Measurements from ENCODE around the gene IFITM1.
A peak's percentile ranks its signal among the peaks of the same experiment; 100 is the strongest.
"Not testable (repeated sequence)": the region's sequence is repeated elsewhere in the genome, so short reads cannot be mapped to it uniquely, and the experiment has no call there.

The IFITM1 gene

DNA sequence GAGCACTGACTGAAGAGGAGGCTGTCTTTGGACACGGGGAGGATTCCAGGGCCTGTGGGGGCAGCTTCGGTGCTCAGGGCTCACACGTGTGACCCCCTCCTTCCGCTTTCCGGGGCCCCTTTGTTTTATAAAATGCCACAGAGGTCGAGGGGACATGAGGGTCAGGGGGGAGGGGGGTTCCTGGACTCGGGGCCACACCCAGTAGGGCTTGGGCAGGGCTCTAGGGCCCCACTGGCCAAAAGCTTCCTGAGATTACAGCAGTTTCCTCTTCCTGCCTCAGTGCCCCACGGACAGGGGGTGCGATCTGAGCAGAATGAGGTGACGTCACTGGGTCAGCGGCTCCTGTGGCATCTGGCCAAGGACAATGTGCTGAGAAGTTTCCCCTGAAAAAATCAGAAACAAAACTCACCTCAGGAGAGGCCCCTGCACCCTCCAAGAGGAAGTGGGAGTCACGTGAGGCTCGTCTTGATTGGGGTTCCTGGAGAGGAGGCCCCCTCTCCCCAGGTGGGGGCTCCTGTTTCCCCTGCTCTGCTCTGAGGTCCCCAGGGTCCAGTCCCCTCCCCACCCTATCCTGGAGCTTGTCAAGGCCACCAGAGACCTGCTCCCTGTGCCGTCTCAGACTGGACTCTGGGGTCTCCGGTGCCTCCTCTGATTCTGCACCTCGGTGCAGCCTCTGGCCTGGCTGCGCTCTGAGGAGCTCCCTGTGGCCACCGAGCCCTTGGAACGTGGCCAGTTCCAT is 13.2 kb downstream of the IFITM1 start:
- Histone ChIP-seq H3K79me2 (ENCODE audit: control insufficient read depth, insufficient read depth, low read length) (no peaks in the 10 kb centered on the region), H2BK5ac (ENCODE audit: low read length) (peak overlapping the region; percentile 13), H3K4ac (ENCODE audit: low read depth, low read length) (peak overlapping the region; percentile 81), H3K4me1 (ENCODE audit: control insufficient read depth, low read depth, low read length) (peaks cover 5% of the 10 kb centered on the region), H2BK120ac (ENCODE audit: low read depth, low read length) (peak overlapping the region; percentile 2), H3K4me2 (ENCODE audit: low read length) (no peak overlapping the region), H3K18ac (ENCODE audit: low read length) (peak overlapping the region; percentile 65), H3K56ac (ENCODE audit: low read length) (peak overlapping the region; percentile 76), H2BK15ac (replicated peaks; ENCODE audit: low read depth) (no peak overlapping the region), H3K27ac (ENCODE audit: low read depth, low read length) (no peak overlapping the region), H3K79me1 (ENCODE audit: low read length) (no peaks in the 10 kb centered on the region), H2AK5ac (ENCODE audit: low read length) (no peak overlapping the region), H4K8ac (ENCODE audit: low read depth, low read length) (no peak overlapping the region), H3K9ac (ENCODE audit: low read length) (peak overlapping the region; percentile 6), H3K27me3 (ENCODE audit: insufficient read depth, low read length, poor library complexity) (no peaks in the 10 kb centered on the region), H4K5ac (ENCODE audit: low read length) (no peak overlapping the region), H3K23ac (ENCODE audit: low read length) (no peak overlapping the region), H3K4me3 (ENCODE audit: low read length) (no peak overlapping the region), H3K36me3 (ENCODE audit: control insufficient read depth, insufficient read depth, low read length) (no peaks in the 10 kb centered on the region)
- no peak for DNase-seq
- WGBS (ENCODE audit: extremely low coverage, insufficient coverage, low lambda C conversion rate): no CpG with 5 or more reads among the region's 19 CpGs

DNA sequence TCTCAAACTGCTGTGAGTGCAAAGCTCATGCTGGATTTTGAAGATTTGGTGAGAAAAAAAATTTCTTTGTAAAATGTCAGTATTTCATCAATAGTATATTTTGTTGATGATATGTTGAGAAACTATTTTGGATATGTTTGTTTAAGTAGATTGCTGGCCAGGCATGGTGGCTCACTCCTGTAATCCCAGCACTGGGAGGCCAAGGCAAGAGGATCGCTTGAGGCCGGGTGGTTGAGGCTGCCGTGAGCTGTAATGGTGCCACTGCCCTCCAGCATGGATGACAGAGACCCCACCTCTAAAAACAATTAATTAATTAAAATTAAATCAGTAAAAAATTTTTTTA is 13.7 kb downstream of the IFITM1 start:
- no peak overlapping the region for H3K9ac ChIP-seq (ENCODE audit: low read length)
- no peak overlapping the region for H3K18ac ChIP-seq (ENCODE audit: low read length)
- H3K27ac ChIP-seq (ENCODE audit: low read depth, low read length): no peak overlapping the region
- no peak overlapping the region for H2AK5ac ChIP-seq (ENCODE audit: low read length)
- peaks cover 5% of the 10 kb centered on the region for H3K4me1 ChIP-seq (ENCODE audit: control insufficient read depth, low read depth, low read length)
- H3K4ac ChIP-seq (ENCODE audit: low read depth, low read length): no peak overlapping the region
- H3K4me3 ChIP-seq (ENCODE audit: low read length): no peak overlapping the region
- H3K79me2 ChIP-seq (ENCODE audit: control insufficient read depth, insufficient read depth, low read length): no peaks in the 10 kb centered on the region
- H4K8ac ChIP-seq (ENCODE audit: low read depth, low read length): no peak overlapping the region
- no peak overlapping the region for H3K23ac ChIP-seq (ENCODE audit: low read length)
- H3K56ac ChIP-seq (ENCODE audit: low read length): no peak overlapping the region
- DNase-seq: no peak
- no peak overlapping the region for H4K5ac ChIP-seq (ENCODE audit: low read length)
- H3K36me3 ChIP-seq (ENCODE audit: control insufficient read depth, insufficient read depth, low read length): no peaks in the 10 kb centered on the region
- H2BK15ac ChIP-seq (replicated peaks; ENCODE audit: low read depth): no peak overlapping the region
- H2BK120ac ChIP-seq (ENCODE audit: low read depth, low read length): no peak overlapping the region
- H3K79me1 ChIP-seq (ENCODE audit: low read length): no peaks in the 10 kb centered on the region
- H3K4me2 ChIP-seq (ENCODE audit: low read length): no peak overlapping the region
- H3K27me3 ChIP-seq (ENCODE audit: insufficient read depth, low read length, poor library complexity): no peaks in the 10 kb centered on the region
- H2BK5ac ChIP-seq (ENCODE audit: low read length): no peak overlapping the region
- WGBS (ENCODE audit: extremely low coverage, insufficient coverage, low lambda C conversion rate): no CpG with 5 or more reads among the region's 3 CpGs

DNA sequence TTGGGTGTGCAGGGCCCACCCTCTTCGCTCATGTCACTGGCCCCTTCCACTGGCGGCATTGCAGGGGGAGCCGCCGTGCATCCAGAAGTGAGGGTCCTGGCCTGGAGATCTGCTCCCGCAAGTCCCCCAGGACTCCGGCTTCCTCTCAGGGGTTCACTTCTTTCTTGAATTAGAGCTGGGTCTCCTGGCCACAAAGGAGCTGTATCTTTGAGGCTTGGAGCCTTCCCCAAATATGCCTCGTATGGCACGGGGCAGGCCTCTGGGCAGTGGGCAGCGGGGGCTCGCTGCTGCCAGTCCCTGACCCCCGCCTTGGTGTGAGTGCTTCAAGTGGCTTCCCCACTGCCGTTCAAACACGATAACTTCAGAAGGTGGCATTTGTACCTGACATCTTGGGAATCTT is 14.2 kb downstream of the IFITM1 start:
- Histone ChIP-seq H3K79me1 (ENCODE audit: low read length) (no peaks in the 10 kb centered on the region), H3K36me3 (ENCODE audit: control insufficient read depth, insufficient read depth, low read length) (no peaks in the 10 kb centered on the region), H4K8ac (ENCODE audit: low read depth, low read length) (no peak overlapping the region), H4K5ac (ENCODE audit: low read length) (no peak overlapping the region), H3K4me2 (ENCODE audit: low read length) (no peak overlapping the region), H2AK5ac (ENCODE audit: low read length) (no peak overlapping the region), H3K27ac (ENCODE audit: low read depth, low read length) (no peak overlapping the region), H3K4ac (ENCODE audit: low read depth, low read length) (no peak overlapping the region), H3K9ac (ENCODE audit: low read length) (no peak overlapping the region), H2BK5ac (ENCODE audit: low read length) (no peak overlapping the region), H3K56ac (ENCODE audit: low read length) (no peak overlapping the region), H2BK120ac (ENCODE audit: low read depth, low read length) (no peak overlapping the region), H3K18ac (ENCODE audit: low read length) (no peak overlapping the region), H3K23ac (ENCODE audit: low read length) (no peak overlapping the region), H3K79me2 (ENCODE audit: control insufficient read depth, insufficient read depth, low read length) (no peaks in the 10 kb centered on the region), H2BK15ac (replicated peaks; ENCODE audit: low read depth) (no peak overlapping the region), H3K4me3 (ENCODE audit: low read length) (no peak overlapping the region), H3K4me1 (ENCODE audit: control insufficient read depth, low read depth, low read length) (peaks cover 5% of the 10 kb centered on the region), H3K27me3 (ENCODE audit: insufficient read depth, low read length, poor library complexity) (no peaks in the 10 kb centered on the region)
- no peak for DNase-seq
- no CpG with 5 or more reads among the region's 13 CpGs for WGBS (ENCODE audit: extremely low coverage, insufficient coverage, low lambda C conversion rate)

DNA sequence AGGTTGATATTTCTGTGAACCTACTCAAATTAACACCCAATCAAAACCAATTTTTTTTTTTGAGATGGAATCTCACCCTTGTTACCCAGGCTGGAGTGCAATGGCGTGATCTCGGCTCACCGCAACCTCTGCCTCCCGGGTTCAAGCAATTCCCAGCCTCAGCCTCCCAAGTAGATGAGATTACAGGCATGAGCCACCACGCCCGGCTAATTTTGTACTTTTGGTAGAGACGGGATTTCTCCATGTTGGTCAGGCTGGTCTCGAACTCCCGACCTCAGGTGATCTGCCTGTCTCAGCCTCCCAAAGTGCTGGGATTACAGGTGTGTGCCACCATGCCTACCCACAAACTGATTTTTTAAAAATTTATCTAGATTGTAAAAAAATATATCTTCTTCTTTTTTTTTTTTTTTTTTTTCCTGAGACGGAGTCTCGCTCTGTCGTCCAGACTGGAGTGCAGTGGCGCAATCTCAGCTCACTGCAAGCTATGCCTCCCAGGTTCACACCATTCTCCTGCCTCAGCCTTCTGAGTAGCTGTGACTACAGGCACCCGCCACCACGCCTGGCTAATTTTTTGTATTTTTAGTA is 14.8 kb downstream of the IFITM1 start:
- not testable (repeated sequence) for H4K5ac ChIP-seq (ENCODE audit: low read length); H3K4me1 ChIP-seq (ENCODE audit: control insufficient read depth, low read depth, low read length); H2BK15ac ChIP-seq (replicated peaks; ENCODE audit: low read depth); H4K8ac ChIP-seq (ENCODE audit: low read depth, low read length); H3K27me3 ChIP-seq (ENCODE audit: insufficient read depth, low read length, poor library complexity); H3K56ac ChIP-seq (ENCODE audit: low read length); H3K23ac ChIP-seq (ENCODE audit: low read length); H3K36me3 ChIP-seq (ENCODE audit: control insufficient read depth, insufficient read depth, low read length); H2BK120ac ChIP-seq (ENCODE audit: low read depth, low read length); H3K79me2 ChIP-seq (ENCODE audit: control insufficient read depth, insufficient read depth, low read length); H3K4me3 ChIP-seq (ENCODE audit: low read length); H3K18ac ChIP-seq (ENCODE audit: low read length); H2AK5ac ChIP-seq (ENCODE audit: low read length); H2BK5ac ChIP-seq (ENCODE audit: low read length); H3K27ac ChIP-seq (ENCODE audit: low read depth, low read length); H3K4ac ChIP-seq (ENCODE audit: low read depth, low read length); H3K79me1 ChIP-seq (ENCODE audit: low read length); H3K4me2 ChIP-seq (ENCODE audit: low read length); DNase-seq; H3K9ac ChIP-seq (ENCODE audit: low read length)
- no CpG with 5 or more reads among the region's 15 CpGs for WGBS (ENCODE audit: extremely low coverage, insufficient coverage, low lambda C conversion rate)

DNA sequence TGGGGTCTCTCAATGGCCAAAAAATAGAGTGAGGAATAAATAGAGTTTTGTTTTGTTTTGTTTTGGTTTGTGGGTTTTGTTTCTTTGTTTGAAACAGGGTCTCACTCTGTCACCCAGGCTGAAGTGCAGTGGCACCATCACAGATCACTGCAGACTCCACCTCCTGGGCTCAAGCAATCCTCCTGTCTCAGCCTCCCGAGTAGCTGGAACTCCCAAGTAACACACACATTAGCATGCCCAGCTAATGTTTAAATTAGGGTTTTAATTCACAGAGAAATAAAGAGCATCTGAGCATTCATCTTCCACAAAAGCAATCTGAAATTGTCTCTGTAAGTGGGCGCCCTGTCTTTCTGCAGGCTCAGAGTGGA is 16.0 kb downstream of the IFITM1 start:
- no peak overlapping the region for H3K9ac ChIP-seq (ENCODE audit: low read length)
- no peak overlapping the region for H3K27ac ChIP-seq (ENCODE audit: low read depth, low read length)
- no peak overlapping the region for H3K4ac ChIP-seq (ENCODE audit: low read depth, low read length)
- no peak overlapping the region for H3K23ac ChIP-seq (ENCODE audit: low read length)
- H3K27me3 ChIP-seq (ENCODE audit: insufficient read depth, low read length, poor library complexity): no peaks in the 10 kb centered on the region
- no peak overlapping the region for H4K5ac ChIP-seq (ENCODE audit: low read length)
- H3K4me1 ChIP-seq (ENCODE audit: control insufficient read depth, low read depth, low read length): peaks cover 8% of the 10 kb centered on the region
- no peaks in the 10 kb centered on the region for H3K79me2 ChIP-seq (ENCODE audit: control insufficient read depth, insufficient read depth, low read length)
- H3K79me1 ChIP-seq (ENCODE audit: low read length): no peaks in the 10 kb centered on the region
- no peak overlapping the region for H4K8ac ChIP-seq (ENCODE audit: low read depth, low read length)
- H3K36me3 ChIP-seq (ENCODE audit: control insufficient read depth, insufficient read depth, low read length): no peaks in the 10 kb centered on the region
- no peak overlapping the region for H2BK120ac ChIP-seq (ENCODE audit: low read depth, low read length)
- no peak for DNase-seq
- H2BK15ac ChIP-seq (replicated peaks; ENCODE audit: low read depth): no peak overlapping the region
- WGBS (ENCODE audit: extremely low coverage, insufficient coverage, low lambda C conversion rate): no CpG with 5 or more reads among the region's 2 CpGs
- H3K56ac ChIP-seq (ENCODE audit: low read length): no peak overlapping the region
- H3K18ac ChIP-seq (ENCODE audit: low read length): no peak overlapping the region
- H3K4me3 ChIP-seq (ENCODE audit: low read length): no peak overlapping the region
- no peak overlapping the region for H3K4me2 ChIP-seq (ENCODE audit: low read length)
- no peak overlapping the region for H2BK5ac ChIP-seq (ENCODE audit: low read length)
- H2AK5ac ChIP-seq (ENCODE audit: low read length): no peak overlapping the region

DNA sequence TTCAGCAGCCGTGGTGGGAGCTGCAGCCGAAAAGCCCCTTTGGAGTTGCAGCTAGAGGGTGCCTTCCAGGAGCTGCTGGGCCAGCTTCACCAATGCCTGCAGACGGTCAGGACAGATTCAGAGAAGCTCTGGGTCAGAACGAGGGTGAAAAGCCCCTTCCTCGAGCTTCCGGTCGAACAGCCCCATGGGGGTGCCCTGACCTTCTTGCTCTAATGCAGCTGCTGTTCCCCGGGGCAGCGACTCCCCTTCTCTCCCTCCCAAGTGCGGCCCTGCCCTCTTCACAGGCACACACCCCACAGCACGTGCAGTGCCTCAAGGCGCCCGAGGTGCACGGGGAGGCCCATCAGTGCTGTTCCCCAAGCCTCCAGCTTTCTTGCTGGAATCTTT is 16.5 kb downstream of the IFITM1 start:
- no peak overlapping the region for H2BK120ac ChIP-seq (ENCODE audit: low read depth, low read length)
- WGBS (ENCODE audit: extremely low coverage, insufficient coverage, low lambda C conversion rate): no CpG with 5 or more reads among the region's 14 CpGs
- H3K4ac ChIP-seq (ENCODE audit: low read depth, low read length): no peak overlapping the region
- no peak overlapping the region for H3K18ac ChIP-seq (ENCODE audit: low read length)
- no peak overlapping the region for H2BK5ac ChIP-seq (ENCODE audit: low read length)
- no peak overlapping the region for H3K4me2 ChIP-seq (ENCODE audit: low read length)
- DNase-seq: no peak
- no peak overlapping the region for H4K5ac ChIP-seq (ENCODE audit: low read length)
- H2BK15ac ChIP-seq (replicated peaks; ENCODE audit: low read depth): no peak overlapping the region
- no peaks in the 10 kb centered on the region for H3K27me3 ChIP-seq (ENCODE audit: insufficient read depth, low read length, poor library complexity)
- H3K79me2 ChIP-seq (ENCODE audit: control insufficient read depth, insufficient read depth, low read length): no peaks in the 10 kb centered on the region
- H3K4me3 ChIP-seq (ENCODE audit: low read length): no peak overlapping the region
- H3K36me3 ChIP-seq (ENCODE audit: control insufficient read depth, insufficient read depth, low read length): no peaks in the 10 kb centered on the region
- no peak overlapping the region for H2AK5ac ChIP-seq (ENCODE audit: low read length)
- no peak overlapping the region for H3K27ac ChIP-seq (ENCODE audit: low read depth, low read length)
- H3K79me1 ChIP-seq (ENCODE audit: low read length): no peaks in the 10 kb centered on the region
- no peak overlapping the region for H3K23ac ChIP-seq (ENCODE audit: low read length)
- H3K56ac ChIP-seq (ENCODE audit: low read length): peak overlapping the region; percentile 11
- no peak overlapping the region for H3K9ac ChIP-seq (ENCODE audit: low read length)
- peaks cover 8% of the 10 kb centered on the region for H3K4me1 ChIP-seq (ENCODE audit: control insufficient read depth, low read depth, low read length)
- no peak overlapping the region for H4K8ac ChIP-seq (ENCODE audit: low read depth, low read length)
